H9 (cell line): ENCODE measurements around the gene ATP8A2. TPM values are rescaled to one million over a fixed set of nuclear protein-coding genes. Genes with fewer than 3 reads are reported as not detected.

ENCODE experiments used
- DNase-seq: peaks from one replicate; pipeline ENCODE4 v3.0.0-alpha.2; 2017
- H2AFZ ChIP-seq: one replicate; pipeline ENCODE4 v1.6.1; 2013; ENCODE audit warnings: mild to moderate bottlenecking, low read length, control low read depth, moderate library complexity
- H2AK5ac ChIP-seq: 2 replicates; pipeline ENCODE4 v1.6.1; 2013; ENCODE audit warnings: low read length, control low read depth, mixed read lengths; ENCODE audit not compliant: insufficient read length
- H2BK120ac ChIP-seq: one replicate; pipeline ENCODE4 v1.6.1; 2013; ENCODE audit warnings: low read depth, mild to moderate bottlenecking, low read length, control low read depth, inconsistent platforms; ENCODE audit not compliant: poor library complexity, severe bottlenecking
- H2BK12ac ChIP-seq: 2 replicates; pipeline ENCODE4 v1.6.1; 2013; ENCODE audit warnings: low read length, control low read depth, mixed read lengths, low read depth; ENCODE audit not compliant: insufficient read length
- H2BK15ac ChIP-seq: 2 replicates; pipeline ENCODE4 v1.6.1; 2013; ENCODE audit warnings: low read depth, low read length, control low read depth
- H2BK20ac ChIP-seq: one replicate; pipeline ENCODE4 v1.6.1; 2013; ENCODE audit warnings: low read depth, mild to moderate bottlenecking, low read length, control low read depth, inconsistent platforms; ENCODE audit not compliant: poor library complexity, severe bottlenecking
- H2BK5ac ChIP-seq: 2 replicates; pipeline ENCODE4 v1.6.1; 2013; ENCODE audit warnings: low read length, control low read depth, mixed read lengths; ENCODE audit not compliant: insufficient read length
- H3K14ac ChIP-seq: 2 replicates; pipeline ENCODE4 v1.6.1; 2013; ENCODE audit warnings: low read length, control low read depth; ENCODE audit not compliant: insufficient read depth
- H3K18ac ChIP-seq: 2 replicates; pipeline ENCODE4 v1.6.1; 2013; ENCODE audit warnings: low read depth, mild to moderate bottlenecking, mixed read lengths, low read length, control low read depth; ENCODE audit not compliant: insufficient read length
- H3K23ac ChIP-seq: 2 replicates; pipeline ENCODE4 v1.6.1; 2013; ENCODE audit warnings: low read length, control low read depth, mixed read lengths, low read depth; ENCODE audit not compliant: insufficient read length
- H3K23me2 ChIP-seq: 2 replicates; pipeline ENCODE4 v1.6.1; 2013; ENCODE audit warnings: low read depth, mild to moderate bottlenecking, mixed read lengths, low read length, control low read depth; ENCODE audit not compliant: insufficient read length, poor library complexity, severe bottlenecking
- H3K27ac ChIP-seq: 2 replicates; pipeline ENCODE4 v1.5.1; 2013; ENCODE audit warnings: low read length, control low read depth, mixed read lengths, low read depth; ENCODE audit not compliant: insufficient read length
- H3K27me3 ChIP-seq: 2 replicates; pipeline ENCODE4 v1.6.1; 2013; ENCODE audit warnings: low read length, control low read depth, inconsistent platforms; ENCODE audit not compliant: insufficient read depth
- H3K4ac ChIP-seq: 2 replicates; pipeline ENCODE4 v1.6.1; 2013; ENCODE audit warnings: low read depth, mild to moderate bottlenecking, control low read depth, inconsistent platforms, low read length, moderate library complexity
- H3K4me1 ChIP-seq: 2 replicates; pipeline ENCODE4 v1.6.1; 2013; ENCODE audit warnings: low read length, control low read depth, inconsistent platforms; ENCODE audit not compliant: insufficient read depth
- H3K4me2 ChIP-seq: 2 replicates; pipeline ENCODE4 v1.6.1; 2013; ENCODE audit warnings: low read length, control low read depth, mixed read lengths; ENCODE audit not compliant: insufficient read length, insufficient read depth
- H3K56ac ChIP-seq: 2 replicates; pipeline ENCODE4 v1.6.1; 2013; ENCODE audit warnings: low read depth, mild to moderate bottlenecking, mixed read lengths, low read length, control low read depth; ENCODE audit not compliant: insufficient read length
- H3K79me1 ChIP-seq: 2 replicates; pipeline ENCODE4 v1.6.1; 2013; ENCODE audit warnings: low read depth, mild to moderate bottlenecking, moderate library complexity, low read length, control low read depth, inconsistent platforms; ENCODE audit not compliant: insufficient read depth, poor library complexity, severe bottlenecking
- H3K79me2 ChIP-seq: 2 replicates; pipeline ENCODE4 v1.6.1; 2013; ENCODE audit warnings: low read length, control low read depth, inconsistent platforms; ENCODE audit not compliant: insufficient read depth
- H3K9ac ChIP-seq: 2 replicates; pipeline ENCODE4 v1.6.1; 2013; ENCODE audit warnings: low read length, control low read depth, mixed read lengths; ENCODE audit not compliant: insufficient read length; ENCODE audit errors: extremely low read depth
- H3K9me3 ChIP-seq: one replicate; pipeline ENCODE4 v1.6.1; 2013; ENCODE audit warnings: low read depth, low read length, inconsistent platforms; ENCODE audit not compliant: control insufficient read depth
- H3T11ph ChIP-seq: one replicate; pipeline ENCODE4 v1.6.1; 2013; ENCODE audit warnings: mild to moderate bottlenecking, low read length, control low read depth, inconsistent platforms
- H4K20me1 ChIP-seq: one replicate; pipeline ENCODE4 v1.6.1; 2013; ENCODE audit not compliant: control insufficient read depth, insufficient read length, insufficient read depth
- H4K5ac ChIP-seq: 2 replicates; pipeline ENCODE4 v1.6.1; 2013; ENCODE audit warnings: low read depth, mild to moderate bottlenecking, mixed read lengths, low read length, control low read depth; ENCODE audit not compliant: insufficient read length
- H4K8ac ChIP-seq: replicated peaks from 2 replicates; pipeline ENCODE4 v1.6.1; 2013; ENCODE audit warnings: low read length, control low read depth, mixed read lengths, low read depth; ENCODE audit not compliant: insufficient read length
- H4K91ac ChIP-seq: 2 replicates; pipeline ENCODE4 v1.6.1; 2013; ENCODE audit warnings: low read depth, mild to moderate bottlenecking, moderate library complexity, mixed read lengths, low read length, control low read depth; ENCODE audit not compliant: insufficient read length
- H3K27ac Mint-ChIP-seq, 3 experiments: 2 replicates in 2 of 3; 3 replicates in 1 of 3; pipeline ENCODE4 v1.8.0; 2020 to 2021; ENCODE audit warnings: mixed read lengths in 3 of 3, mild to moderate bottlenecking in 1 of 3, moderate library complexity in 1 of 3
- H3K27me3 Mint-ChIP-seq: 2 replicates; pipeline ENCODE4 v1.8.0; 2021; ENCODE audit warnings: low read depth, mild to moderate bottlenecking, moderate library complexity, mixed read lengths
- H3K36me3 Mint-ChIP-seq, 3 experiments: 2 replicates in 2 of 3; 3 replicates in 1 of 3; pipeline ENCODE4 v1.8.0; 2020 to 2021; ENCODE audit warnings: low read depth in 3 of 3, mixed read lengths in 3 of 3; ENCODE audit not compliant: insufficient read depth in 1 of 3
- H3K4me1 Mint-ChIP-seq, 2 experiments: 2 replicates each; pipeline ENCODE4 v1.8.0; 2020; ENCODE audit warnings: mixed read lengths in 2 of 2
- H3K4me3 Mint-ChIP-seq, 2 experiments: 2 replicates in 1 of 2; 3 replicates in 1 of 2; pipeline ENCODE4 v1.8.0; 2020 to 2021; ENCODE audit warnings: mild to moderate bottlenecking in 2 of 2, mixed read lengths in 2 of 2, moderate library complexity in 1 of 2
- H3K9me3 Mint-ChIP-seq, 2 experiments: 2 replicates in 1 of 2; 3 replicates in 1 of 2; pipeline ENCODE4 v1.8.0; 2020; ENCODE audit warnings: mild to moderate bottlenecking in 2 of 2, mixed read lengths in 2 of 2, moderate library complexity in 1 of 2
- CTCF ChIP-seq: fragments of 200-600 bp; sonication (generic); conservative IDR thresholded peaks from 3 replicates; pipeline ENCODE4 v1.8.0; 2021; ENCODE audit warnings: antibody characterized with exemption, mild to moderate bottlenecking
- WGBS: extraction: QIAGEN DNeasy Blood & Tissue Kit; methylation state at CpG from one replicate; pipeline ENCODE4 v1.1.7; 2013; ENCODE audit warnings: missing lambda C conversion rate, low lambda C conversion rate, mixed read lengths; ENCODE audit not compliant: insufficient read length; ENCODE audit errors: extremely low coverage; 5-methylcytosine and 5-hydroxymethylcytosine counted together
- total RNA-seq: library from RNA; stranded (reverse); gene quantifications from 2 replicates; pipeline ENCODE4 v1.2.1, GENCODE V29; 2021

The ATP8A2 gene
- total RNA-seq, 1 experiment from 2014 or later: 18.2 TPM

- Histone ChIP-seq H3K56ac (no peak overlapping the region), H2BK12ac (no peak overlapping the region), H3K23me2 (no peaks in the 10 kb centered on the region), H4K5ac (no peak overlapping the region), H3K4me2 (no peak overlapping the region), H2AK5ac (no peak overlapping the region), H2AFZ (no peak overlapping the region), H3K18ac (no peak overlapping the region), H2BK120ac (no peak overlapping the region), H3T11ph (no peak overlapping the region), H4K91ac (no peak overlapping the region), H3K27me3 (no peaks in the 10 kb centered on the region), H4K20me1 (no peaks in the 10 kb centered on the region), H2BK5ac (no peak overlapping the region), H3K4ac (no peak overlapping the region), H2BK20ac (no peak overlapping the region), H3K79me1 (no peaks in the 10 kb centered on the region), H2BK15ac (no peak overlapping the region), H3K4me1 (peaks cover 4% of the 10 kb centered on the region), H3K27ac (no peak overlapping the region), H3K79me2 (no peaks in the 10 kb centered on the region), H3K9ac (no peak overlapping the region), H3K23ac (no peak overlapping the region), H3K9me3 (no peaks in the 10 kb centered on the region), H3K14ac (no peak overlapping the region), H4K8ac (no peak overlapping the region)
- H3K27me3 Mint-ChIP-seq: no peaks in the 10 kb centered on the region
- H3K9me3 Mint-ChIP-seq: peaks cover 0 to 2% of the 10 kb centered on the region in 2 experiments; a peak in 2 of 5 replicates
- TF ChIP-seq CTCF: no peak
- H3K27ac Mint-ChIP-seq: peak overlapping the region in 1 of 3 experiments; percentile 82; a peak in 3 of 7 replicates
- no peak overlapping the region for H3K4me3 Mint-ChIP-seq
- no peak for DNase-seq
- peaks cover 0 to 7% (median 0%) of the 10 kb centered on the region in 3 experiments; a peak in 1 of 7 replicates for H3K36me3 Mint-ChIP-seq
- H3K4me1 Mint-ChIP-seq: peaks cover 7 to 10% of the 10 kb centered on the region in 2 experiments; a peak in 3 of 4 replicates
- no CpG with 5 or more reads among the region's 2 CpGs for WGBS
Observed at GRCh38 chr13:25699600-25699999, 327.8 kb downstream of the ATP8A2 start.
